ENCODE data around the gene NOPCHAP1. TPM values are rescaled to one million over a fixed set of nuclear protein-coding genes. Genes with fewer than 3 reads are reported as not detected.
"Not testable (repeated sequence)": the region's sequence is repeated elsewhere in the genome, so short reads cannot be mapped to it uniquely, and the experiment has no call there.

Gene NOPCHAP1, protein sequence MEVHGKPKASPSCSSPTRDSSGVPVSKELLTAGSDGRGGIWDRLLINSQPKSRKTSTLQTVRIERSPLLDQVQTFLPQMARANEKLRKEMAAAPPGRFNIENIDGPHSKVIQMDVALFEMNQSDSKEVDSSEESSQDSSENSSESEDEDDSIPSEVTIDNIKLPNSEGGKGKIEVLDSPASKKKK
- polyA plus RNA-seq (2013, experiment 1 of 2; ENCODE audit: insufficient read length) = 13.2 TPM
- 11.2 TPM for polyA plus RNA-seq (2013, experiment 2 of 2; ENCODE audit: insufficient read length)

DNA sequence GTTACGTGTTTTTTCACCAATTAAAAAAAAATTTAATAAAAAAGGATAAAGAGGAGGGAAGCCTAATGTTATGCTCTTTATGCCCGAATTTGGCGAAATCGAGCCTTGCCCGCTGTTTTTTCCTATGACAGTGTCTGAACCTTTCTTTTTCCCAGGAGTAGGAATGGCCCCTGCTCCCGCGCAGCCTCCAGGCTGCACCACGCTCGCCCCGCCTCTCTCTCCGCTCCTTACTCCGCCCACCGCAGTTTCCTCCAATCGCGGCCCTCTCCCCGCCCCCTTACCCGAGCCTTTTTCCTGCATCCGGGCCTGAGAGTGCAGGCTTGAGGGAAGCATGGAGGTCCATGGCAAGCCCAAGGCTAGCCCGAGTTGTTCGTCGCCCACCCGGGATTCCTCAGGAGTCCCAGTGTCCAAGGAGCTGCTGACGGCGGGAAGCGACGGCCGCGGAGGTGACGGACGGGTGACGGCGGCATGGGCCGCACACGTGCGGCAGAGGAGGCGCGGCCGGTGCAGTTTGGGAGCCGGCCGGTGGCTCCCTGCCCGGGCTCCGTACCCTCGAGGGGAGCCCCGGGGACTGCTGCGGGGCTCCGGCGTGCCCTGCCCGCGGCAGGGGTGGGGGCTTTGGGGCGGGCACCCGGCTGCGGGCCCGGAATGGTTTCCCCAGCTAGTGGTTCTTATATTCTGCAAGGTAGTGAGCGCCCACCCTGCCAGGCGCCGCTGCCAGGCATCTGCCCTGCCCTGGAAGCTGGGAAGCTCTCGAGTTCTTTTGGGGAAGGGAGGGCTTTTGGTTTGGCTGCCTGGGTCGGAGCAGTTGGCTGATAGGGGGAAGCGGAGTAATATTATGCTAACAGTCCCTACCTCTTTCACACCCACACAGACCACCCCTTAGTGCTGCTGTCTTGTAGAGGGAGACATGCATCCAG lies at the start of gene NOPCHAP1:
TSS of gene NOPCHAP1 (plus strand) at position 295 of the 920 bp plus-strand sequence. CDS start at position 332, 37 bp downstream.
- peak; percentile 90 for DNase-seq

DNA sequence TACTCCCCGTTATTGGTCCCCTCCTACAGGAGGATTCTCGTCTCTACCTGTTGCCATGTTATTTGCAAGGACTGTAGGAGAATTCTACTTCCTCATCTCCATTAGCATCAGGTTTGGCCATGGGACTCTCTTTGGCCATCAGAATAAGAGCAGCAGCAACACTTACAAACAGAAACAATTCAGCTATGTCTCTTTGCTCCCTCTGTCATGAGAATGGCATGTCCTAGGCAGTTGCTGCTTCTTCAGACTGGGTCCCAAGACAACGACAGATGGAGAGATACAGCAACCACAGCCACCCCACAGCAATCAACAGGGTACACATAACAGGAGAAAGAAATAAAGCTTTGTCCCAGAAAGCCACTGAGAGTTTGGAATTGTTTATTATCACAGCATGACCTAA lies 47.7 kb upstream of the NOPCHAP1 start:
- DNase-seq = peak; percentile 32

DNA sequence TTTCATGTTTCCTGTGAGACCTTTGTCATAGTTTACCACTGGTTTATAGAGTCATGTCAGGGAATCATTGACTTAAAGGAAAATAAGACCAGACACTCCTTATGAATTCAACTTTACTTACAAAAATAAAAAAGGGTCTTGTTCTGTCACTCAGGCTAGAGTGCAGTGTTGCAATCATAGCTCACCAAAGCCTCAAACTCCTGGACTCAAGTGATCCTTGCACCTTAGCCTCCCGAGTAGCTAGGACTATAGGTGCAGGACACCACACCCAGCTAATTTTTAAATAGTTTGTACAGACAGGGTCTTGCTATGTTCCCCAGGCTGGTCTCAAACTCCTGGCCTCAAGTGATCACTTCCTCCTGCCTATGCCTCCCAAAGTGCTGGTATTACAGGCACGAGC lies 47.0 kb upstream of the NOPCHAP1 start:
- no peak for DNase-seq

DNA sequence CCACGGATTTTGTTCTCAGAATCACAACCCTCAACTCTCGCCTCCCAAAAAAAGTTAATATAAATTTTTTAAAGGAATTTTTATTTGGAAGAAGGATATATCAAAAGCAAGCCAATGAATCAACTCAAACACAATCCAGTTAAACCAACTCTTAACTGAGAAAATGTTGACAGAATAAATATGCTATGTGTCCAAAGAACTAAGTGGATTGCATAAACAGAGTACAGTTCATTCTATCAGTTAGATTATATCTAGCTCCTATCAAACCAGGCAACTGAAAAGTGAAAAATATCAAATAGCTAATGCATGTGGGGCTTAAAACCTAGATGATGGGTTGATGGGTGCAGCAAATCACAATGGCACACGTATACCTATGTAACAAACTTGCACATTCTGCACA lies 44.7 kb upstream of the NOPCHAP1 start:
- DNase-seq = no peak

DNA sequence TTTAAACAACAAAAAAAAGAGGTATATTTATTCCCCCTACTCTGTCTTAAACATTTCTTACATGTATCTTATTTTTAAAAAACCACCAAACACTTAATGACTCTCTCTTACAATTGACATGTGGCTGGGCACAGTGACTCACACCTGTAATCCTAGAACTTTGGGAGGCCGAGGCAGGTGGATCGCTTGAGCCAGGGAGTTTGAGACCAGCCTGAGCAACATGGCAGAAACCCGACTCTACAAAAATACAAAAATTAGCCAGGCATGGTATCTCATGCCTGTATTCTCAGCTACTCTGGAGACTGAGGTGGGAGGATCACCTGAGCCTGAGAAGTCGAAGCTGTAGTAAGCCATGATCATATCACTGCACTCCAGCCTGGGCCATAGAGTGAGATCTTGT lies 44.0 kb upstream of the NOPCHAP1 start:
- DNase-seq = no peak

DNA sequence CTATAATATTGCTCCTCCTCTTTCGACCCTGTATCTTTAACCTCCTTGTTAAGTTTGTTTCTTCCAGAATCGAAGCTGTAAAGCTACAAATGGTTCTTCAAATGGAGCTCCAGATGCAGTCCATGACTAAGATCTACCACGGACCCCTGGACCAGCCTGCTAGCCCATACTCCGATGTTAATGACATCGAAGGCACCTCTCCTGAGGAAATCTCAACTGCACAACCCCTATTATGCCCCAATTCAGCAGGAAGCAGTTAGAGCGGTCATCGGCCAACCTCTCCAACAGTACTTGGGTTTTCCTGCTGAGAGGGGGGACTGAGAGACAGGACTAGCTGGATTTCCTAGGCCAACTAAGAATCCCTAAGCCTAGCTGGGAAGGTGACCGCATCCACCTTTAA lies 42.7 kb upstream of the NOPCHAP1 start:
- DNase-seq = not testable (repeated sequence)

DNA sequence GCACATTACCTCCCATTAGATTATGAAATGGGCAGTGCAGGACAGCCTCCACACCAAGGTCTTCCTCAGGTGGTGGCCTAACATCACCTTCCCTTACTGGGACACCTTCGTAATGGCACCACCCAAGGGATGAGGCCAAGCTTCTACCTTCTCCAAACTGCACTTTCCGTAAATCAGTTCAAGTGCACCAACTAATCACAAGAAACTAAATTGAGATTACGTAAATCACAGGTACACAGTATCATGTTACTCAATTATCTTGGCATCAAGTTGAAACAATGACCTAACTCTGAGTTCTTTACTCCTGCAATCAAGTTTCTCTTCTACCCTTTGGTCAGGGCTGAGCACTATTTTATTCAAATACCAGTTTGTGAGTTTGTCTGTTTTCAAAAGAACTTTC lies 41.9 kb upstream of the NOPCHAP1 start:
- DNase-seq = no peak

DNA sequence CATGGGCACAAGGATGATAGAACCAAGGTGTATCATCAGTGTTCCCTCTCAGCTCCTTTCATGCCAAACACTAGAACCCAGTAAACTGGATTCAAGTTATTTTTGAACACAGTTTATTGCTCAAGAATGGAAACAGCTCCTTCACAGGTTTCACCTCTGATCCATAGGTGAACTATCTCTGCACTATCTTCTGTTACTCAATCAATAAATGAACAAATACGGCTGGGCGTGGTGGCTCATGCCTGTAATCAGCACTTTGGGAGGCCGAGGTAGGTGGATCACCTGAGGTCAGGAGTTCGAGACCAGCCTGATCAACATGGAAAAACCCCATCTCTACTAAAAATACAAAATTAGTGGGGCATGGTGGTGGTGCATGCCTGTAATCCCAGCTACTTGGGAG lies 37.4 kb upstream of the NOPCHAP1 start:
- not testable (repeated sequence) for DNase-seq

DNA sequence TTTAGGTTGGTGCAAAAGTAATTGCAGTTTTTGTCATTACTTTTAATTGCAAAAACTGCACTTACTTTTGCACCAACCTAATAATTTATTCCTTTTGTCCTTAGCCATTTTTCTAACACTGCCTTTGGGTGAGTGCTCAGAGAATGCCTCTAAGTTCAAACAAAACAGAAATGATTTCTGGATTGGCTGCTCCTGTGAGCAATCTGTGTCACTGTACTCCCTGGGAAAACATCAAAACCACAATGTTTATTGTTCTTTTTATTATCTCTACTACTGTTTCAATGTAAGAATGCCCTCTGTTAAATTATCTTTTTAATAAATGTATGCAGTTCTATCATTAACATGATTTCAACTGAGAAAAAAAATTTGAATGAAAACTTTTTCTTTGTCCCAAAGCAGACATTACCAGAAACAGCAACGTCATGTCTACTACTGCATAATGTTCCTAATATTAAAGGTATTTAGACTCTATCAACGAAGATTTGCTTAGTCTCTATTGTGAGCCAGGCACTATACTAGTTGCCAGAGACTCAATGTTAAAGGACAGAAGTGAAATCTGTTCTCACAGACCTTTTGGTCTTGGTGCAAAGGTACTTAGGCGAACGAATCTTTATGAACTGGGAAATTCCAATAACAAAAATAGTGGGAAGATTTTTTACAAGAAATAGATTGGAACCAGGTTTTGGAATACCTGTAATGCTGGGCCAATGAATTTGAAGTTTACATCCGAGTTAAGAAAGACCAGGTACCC lies 34.2 kb upstream of the NOPCHAP1 start:
- DNase-seq = peak; percentile 64

DNA sequence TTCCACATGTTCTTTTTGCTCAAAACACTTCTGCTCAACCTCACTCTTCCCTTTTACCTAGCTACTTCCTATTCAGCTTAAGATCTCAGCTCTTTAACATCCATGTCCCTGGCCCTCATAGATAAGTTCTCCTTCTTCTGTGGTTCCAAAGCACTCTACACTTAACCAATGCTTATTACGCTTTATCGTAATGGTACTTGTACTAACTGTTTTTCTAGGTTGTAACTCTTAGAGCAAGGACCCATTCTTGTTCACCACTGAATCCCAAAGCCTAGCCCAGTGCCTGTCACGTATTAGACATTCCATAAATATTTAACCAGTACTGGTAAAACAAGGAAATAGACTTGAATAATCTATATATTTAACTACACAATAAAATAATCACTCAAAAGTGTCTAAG lies 33.3 kb upstream of the NOPCHAP1 start:
- peak; percentile 10 for DNase-seq

DNA sequence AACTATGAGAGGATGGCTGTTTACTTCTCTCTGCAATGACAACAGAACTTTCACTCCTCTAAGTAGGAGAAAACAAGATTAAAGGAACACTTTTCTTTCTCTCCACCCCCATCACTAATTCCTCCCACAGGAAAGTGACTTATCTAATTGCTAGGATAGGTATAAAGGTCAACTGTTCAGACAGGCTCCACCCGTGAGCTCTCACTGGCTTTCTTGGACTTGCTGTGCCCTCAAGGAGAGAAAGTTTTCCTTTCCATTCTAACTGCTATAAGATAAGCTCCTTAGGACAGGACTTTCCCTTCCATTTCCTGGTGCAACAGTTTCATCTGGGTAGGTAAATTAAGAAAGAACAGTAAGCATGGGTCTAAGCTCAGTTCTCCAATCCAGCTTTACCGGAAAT lies 32.8 kb upstream of the NOPCHAP1 start:
- no peak for DNase-seq

DNA sequence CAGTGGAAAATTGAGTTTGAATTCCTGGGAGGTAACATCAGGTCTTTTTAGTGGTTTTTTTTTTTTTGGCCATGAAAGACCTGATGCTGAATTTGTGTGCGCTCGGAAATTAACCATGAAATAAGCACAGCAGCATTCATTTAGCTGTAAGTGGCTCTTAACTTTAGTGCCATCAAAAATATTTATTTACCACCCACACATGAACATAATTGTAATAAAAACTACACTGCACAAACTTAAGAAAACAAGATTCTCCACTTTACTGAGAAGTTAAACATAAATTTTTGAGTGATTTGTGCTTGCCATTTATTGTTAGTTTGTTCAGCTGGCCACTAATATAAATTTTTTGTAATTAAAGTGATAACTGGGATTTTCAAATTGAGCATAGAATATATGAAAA lies 30.4 kb upstream of the NOPCHAP1 start:
- no peak for DNase-seq

DNA sequence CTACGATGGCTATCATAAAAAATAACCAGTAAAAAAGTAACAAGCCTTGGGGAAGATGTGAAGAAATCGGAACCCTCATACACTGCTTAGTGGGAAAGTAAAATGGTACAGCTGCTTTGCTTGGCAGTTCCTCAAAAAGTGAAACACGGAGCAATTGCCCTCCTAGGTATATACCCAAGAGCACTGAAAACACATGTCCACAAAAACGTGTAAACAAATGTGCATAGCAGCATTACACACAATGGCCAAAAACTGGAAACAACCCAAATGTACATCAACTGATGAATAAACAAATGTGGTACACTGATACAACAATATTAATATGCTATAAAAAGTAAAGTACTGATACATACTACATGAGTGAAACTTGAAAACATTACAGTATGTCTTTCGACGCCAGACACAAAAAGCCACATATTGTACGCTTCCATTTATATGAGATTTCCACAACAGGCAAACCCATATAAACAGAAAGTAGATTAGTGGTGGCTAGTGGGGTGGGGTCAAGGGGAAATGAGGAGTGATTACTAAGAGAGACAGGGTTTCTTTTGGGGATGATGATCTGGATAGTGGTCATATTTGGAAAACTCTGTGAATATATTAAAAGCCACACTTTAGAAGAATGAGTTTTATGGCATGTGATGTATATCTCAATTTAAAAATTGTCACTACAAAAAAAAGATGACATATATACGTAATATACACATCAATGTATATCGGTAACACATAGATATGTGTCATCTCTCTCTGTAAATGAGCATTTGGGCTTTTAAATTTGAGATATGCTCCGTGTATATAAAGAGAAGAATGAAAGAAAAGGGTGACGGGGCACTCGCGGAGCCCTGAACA lies 29.0 kb upstream of the NOPCHAP1 start:
- DNase-seq = no peak

DNA sequence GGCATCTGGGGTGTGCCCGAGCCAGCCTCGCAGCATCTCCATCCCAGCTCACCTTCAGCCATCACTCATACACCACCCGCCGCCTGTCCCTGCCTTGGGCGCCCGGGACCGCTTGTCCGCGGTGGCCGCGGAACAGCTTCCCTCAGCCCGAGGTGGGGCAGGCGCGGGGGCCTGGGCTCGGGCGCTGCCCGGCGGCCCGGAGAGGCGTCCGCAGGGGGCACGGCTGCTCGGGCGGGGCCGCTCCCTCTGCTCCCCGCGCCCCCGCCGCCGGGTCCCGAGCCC lies 28.5 kb upstream of the NOPCHAP1 start:
- DNase-seq = peak; percentile 6

DNA sequence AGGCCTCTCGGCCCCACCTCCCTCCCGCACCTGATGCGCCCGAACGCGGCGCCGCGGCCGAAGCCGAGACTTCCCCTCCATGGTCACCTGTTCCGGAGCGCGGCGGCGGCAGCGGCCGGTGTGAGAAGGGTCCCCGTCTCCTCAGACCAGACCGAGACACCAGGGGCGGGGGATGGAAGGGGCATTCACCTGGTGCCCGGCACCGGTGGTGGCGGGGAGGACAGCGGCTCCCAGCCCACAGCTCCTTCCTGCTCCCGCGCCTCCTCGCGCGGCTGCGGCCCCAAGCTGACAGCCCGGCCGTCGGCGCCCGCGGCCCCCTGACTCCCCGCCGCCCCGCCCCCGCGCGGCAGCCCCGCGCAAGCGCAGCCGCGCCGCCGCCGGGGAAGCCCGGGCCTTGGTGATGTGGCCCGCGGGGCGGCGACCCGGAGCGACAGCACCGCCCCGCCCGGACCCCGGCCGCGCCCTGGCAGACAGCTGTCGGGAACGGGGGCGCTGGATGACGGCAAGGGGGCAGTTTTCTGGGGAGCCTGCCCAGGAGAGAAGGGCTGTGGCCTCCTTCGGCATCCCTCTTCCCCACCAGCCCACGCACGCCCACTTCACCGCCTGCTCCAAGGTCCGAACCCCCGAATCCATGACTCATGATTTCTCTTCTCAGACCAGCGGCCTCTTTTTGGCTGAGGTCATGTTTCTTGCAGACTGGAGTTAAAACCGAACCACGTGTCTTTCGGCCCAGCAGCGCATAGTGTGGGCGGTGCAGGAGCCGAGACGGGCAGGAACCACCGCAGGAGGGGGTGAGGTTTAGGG lies 27.9 kb upstream of the NOPCHAP1 start, which contains the start of gene SLC41A2:
TSS of gene SLC41A2 (minus strand) at position 290 of the 804 bp plus-strand sequence. CDS start 29,763 bp downstream, outside the sequence.
- DNase-seq = peak; percentile 87

DNA sequence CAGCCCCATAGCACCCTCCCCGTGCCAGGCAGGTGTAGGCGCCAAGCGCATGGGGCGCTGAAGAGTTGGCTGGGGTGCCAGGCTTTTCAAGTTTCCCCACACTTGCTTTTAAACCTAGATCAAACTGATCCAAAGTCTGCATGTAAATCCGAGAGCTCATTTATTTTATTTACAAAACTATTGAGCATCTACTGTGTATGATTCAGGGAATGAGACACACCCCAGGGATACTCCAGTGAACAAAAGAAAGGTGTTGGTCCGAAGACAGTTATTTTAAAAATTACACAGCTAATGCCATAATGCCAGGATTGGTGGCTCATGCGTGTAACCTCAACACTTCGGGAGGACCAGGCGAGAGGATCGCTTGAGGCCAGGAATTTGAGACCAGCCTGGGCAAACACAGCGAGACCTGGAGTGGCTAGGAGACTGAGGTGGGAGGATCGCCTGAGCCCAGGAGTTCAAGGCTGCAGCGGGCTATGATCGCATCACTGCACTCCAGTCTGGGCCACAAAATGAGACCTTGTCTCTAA lies 27.2 kb upstream of the NOPCHAP1 start:
- no peak for DNase-seq

DNA sequence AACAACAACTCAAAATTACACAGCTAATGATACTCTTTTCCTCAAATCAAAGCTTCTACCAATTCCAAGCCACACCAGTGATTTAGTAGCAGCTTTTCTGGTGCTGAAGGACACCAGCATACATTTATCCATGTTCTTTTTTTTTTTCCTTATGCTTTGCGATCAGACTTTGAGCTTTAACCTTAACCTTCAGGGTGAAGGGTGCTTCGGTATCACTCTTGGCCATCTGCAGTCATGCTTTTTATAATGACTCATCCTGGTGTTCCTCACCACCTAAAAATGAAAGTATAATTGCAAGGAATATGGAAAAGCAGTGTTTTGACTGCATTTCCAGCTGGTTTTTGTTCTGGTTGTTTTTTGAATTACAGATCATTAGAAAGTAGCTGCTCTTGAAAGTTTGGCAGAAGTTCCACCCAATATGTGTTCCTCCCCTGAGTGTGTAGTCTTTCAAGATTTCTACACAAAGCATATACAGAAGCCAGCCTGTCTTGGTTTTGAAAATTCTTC lies 26.7 kb upstream of the NOPCHAP1 start:
- peak; percentile 58 for DNase-seq

DNA sequence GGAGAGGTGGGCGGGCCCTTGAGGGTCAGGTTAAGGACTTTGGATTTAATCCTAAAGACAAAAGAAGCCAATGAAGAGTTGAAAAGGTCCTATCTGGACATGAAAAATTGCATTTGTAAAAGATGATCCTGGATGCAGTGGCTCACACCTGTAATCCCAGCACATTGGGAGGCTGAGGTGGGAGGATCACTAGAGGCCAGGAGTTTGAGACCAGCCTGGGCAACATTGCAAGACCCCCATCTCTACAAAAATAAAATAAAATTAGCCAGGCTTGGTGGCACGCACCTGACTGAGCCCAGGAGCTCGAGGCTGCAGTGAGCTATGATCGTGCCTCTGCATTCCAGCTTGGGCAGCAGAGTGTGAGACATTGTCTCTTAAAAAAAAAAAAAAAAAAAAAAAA lies 25.7 kb upstream of the NOPCHAP1 start:
- no peak for DNase-seq

DNA sequence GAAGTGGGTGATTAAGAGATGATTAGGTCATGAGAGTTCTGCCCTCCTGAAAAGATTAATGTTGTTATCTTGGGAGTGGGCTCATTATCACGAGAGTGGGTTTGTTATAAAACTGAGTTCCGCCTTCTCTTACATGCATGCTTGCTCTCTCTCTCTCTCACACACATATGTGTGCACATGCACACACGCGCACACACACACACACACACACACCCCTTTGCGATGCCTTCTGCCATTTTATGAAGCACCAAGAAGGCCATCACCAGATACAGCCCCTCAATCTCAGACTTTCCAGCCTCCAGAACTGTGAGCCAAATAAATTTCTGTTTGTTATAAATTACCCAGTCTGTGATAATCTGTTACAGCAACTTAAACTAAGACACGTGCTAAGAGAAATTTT lies 22.4 kb upstream of the NOPCHAP1 start:
- DNase-seq = no peak

DNA sequence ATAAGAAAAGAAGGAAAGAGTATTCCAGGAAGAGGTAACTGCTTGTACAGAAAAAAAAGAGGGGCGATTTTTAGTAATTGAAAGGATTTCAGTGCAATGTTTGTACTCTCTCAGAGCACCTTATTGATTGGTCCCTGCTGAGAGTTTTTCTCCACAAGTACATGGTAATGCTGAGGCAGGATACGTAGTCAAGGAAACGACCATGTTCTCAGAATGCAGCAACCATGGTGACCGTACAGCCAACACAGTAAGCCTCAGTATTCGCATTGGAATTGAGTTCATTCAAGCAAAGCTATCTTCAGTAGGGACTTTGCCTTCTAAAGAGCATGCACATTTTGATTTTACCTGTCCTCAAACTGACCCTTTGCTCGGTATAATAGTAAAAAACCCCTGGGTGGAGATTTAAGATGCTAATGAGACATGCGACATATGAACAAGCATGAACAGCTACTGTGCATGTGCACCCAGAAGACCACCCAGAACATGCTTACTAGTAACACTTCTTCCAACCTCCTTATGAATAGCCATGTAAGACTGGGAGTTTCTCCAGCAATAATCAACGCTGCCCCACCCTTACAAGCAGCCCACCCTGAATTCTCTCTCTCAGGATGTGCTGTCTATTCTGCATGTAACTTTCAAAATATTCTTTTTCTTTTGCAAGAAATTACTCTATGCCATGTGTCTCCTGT lies 21.8 kb upstream of the NOPCHAP1 start:
- no peak for DNase-seq
